ENCODE data around the gene PDXK. TPM values are rescaled to one million over a fixed set of nuclear protein-coding genes. Genes with fewer than 3 reads are reported as not detected.

PDXK gene
- total and polyA plus RNA-seq, 9 of the 15 experiments (the other 6 are each of a cell fraction or from before 2014, with no cell fraction given): 5.6 to 162 (median 76.5) TPM

- TF ChIP-seq NEUROD1 (IDR thresholded peaks at IDR 0.05; ENCODE audit: borderline replicate concordance, low read depth, low read length, partially characterized antibody) (peak; percentile 63), CHD1 (IDR thresholded peaks at IDR 0.05; ENCODE audit: low read length) (peak; percentile 91), KLF10 (CRISPR knock-in tag; IDR thresholded peaks at IDR 0.05) (no peak), TRIM25 (IDR thresholded peaks at IDR 0.05; ENCODE audit: borderline replicate concordance) (no peak), MCM2 (IDR thresholded peaks at IDR 0.05; ENCODE audit: low read depth) (no peak), ILK (tag; IDR thresholded peaks at IDR 0.05; ENCODE audit: borderline replicate concordance, low read depth) (no peak), DACH1 (IDR thresholded peaks at IDR 0.05; ENCODE audit: partially characterized antibody) (no peak), NFATC3 (IDR thresholded peaks at IDR 0.05) (no peak), RUNX1 (IDR thresholded peaks at IDR 0.05; ENCODE audit: low read depth) (no peak), ZNF444 (CRISPR knock-in tag; IDR thresholded peaks at IDR 0.05) (no peak), TFAM (CRISPR knock-in tag; conservative IDR thresholded peaks at IDR 0.05) (no peak), ZC3H11A (IDR thresholded peaks at IDR 0.05; ENCODE audit: low read depth, low read length) (no peak), SAFB (IDR thresholded peaks at IDR 0.05; ENCODE audit: borderline replicate concordance, low read depth, low read length) (no peak), CBX2 (IDR thresholded peaks at IDR 0.05; ENCODE audit: insufficient read depth, low read length, poor library complexity, severe bottlenecking) (no peak), IRF9 (tag; IDR thresholded peaks at IDR 0.05) (no peak), PPARD (CRISPR knock-in tag; IDR thresholded peaks at IDR 0.05) (no peak)
- TF ChIP-seq, protein P1, sequence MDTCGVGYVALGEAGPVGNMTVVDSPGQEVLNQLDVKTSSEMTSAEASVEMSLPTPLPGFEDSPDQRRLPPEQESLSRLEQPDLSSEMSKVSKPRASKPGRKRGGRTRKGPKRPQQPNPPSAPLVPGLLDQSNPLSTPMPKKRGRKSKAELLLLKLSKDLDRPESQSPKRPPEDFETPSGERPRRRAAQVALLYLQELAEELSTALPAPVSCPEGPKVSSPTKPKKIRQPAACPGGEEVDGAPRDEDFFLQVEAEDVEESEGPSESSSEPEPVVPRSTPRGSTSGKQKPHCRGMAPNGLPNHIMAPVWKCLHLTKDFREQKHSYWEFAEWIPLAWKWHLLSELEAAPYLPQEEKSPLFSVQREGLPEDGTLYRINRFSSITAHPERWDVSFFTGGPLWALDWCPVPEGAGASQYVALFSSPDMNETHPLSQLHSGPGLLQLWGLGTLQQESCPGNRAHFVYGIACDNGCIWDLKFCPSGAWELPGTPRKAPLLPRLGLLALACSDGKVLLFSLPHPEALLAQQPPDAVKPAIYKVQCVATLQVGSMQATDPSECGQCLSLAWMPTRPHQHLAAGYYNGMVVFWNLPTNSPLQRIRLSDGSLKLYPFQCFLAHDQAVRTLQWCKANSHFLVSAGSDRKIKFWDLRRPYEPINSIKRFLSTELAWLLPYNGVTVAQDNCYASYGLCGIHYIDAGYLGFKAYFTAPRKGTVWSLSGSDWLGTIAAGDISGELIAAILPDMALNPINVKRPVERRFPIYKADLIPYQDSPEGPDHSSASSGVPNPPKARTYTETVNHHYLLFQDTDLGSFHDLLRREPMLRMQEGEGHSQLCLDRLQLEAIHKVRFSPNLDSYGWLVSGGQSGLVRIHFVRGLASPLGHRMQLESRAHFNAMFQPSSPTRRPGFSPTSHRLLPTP (IDR thresholded peaks at IDR 0.05; ENCODE audit: borderline replicate concordance, extremely low read depth, insufficient read length): no peak
- TF ChIP-seq, protein P2, sequence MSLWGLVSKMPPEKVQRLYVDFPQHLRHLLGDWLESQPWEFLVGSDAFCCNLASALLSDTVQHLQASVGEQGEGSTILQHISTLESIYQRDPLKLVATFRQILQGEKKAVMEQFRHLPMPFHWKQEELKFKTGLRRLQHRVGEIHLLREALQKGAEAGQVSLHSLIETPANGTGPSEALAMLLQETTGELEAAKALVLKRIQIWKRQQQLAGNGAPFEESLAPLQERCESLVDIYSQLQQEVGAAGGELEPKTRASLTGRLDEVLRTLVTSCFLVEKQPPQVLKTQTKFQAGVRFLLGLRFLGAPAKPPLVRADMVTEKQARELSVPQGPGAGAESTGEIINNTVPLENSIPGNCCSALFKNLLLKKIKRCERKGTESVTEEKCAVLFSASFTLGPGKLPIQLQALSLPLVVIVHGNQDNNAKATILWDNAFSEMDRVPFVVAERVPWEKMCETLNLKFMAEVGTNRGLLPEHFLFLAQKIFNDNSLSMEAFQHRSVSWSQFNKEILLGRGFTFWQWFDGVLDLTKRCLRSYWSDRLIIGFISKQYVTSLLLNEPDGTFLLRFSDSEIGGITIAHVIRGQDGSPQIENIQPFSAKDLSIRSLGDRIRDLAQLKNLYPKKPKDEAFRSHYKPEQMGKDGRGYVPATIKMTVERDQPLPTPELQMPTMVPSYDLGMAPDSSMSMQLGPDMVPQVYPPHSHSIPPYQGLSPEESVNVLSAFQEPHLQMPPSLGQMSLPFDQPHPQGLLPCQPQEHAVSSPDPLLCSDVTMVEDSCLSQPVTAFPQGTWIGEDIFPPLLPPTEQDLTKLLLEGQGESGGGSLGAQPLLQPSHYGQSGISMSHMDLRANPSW (CRISPR knock-in tag; IDR thresholded peaks at IDR 0.05): peak; percentile 91; the same call in 1 of the 2 replicates
Observed at GRCh38 chr21:43718872-43719747, at the start of gene PDXK (continued).

All from K562 (cell line).